ENCODE results near the gene PDIA6. TPM values are rescaled to one million over a fixed set of nuclear protein-coding genes. Genes with fewer than 3 reads are reported as not detected.

Gene PDIA6
- total RNA-seq, 1 donor from 2014 or later: 125 TPM

DNA sequence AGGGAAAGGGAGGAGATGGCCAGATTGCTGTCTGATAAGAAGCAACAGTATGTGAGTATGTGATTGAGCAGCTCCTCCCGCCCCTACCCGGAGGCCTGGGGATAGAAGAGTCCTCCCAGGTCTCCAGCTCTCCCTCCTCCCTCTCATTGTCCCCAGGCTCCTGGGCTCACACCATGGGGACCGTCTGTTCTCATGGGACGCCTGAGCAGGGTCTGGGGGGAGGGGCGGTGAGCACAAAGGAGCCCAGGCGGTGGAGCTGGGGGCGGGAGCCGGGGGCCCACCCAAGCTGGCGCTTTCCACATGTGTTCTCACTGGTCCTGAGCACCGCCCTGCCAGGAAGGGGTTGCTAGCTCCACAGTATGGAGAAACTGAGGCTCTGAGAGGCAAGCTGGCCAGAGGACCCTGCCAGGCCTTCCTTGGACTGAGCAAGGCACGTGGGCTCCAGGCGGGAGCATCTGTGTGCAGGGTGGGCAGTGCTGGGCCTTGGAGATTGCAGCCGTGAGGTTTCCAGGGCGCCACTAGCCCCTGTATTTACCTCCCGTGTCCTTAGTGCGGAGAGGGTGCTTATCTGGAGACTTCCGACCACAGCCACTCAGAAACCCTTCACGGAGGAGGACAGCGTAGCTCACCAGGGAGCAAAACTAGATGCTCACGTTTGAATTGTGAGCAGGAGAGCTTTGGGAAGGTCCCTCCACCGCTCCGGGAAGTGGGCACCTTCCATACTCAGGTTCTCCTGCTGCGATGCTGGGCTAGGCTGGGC is 37.4 kb downstream of the PDIA6 start:
- intact Hi-C loops (cut with DNase I): no loop called here
- no peak for DNase-seq (ENCODE audit: missing footprints)
- ATAC-seq: no peak

DNA sequence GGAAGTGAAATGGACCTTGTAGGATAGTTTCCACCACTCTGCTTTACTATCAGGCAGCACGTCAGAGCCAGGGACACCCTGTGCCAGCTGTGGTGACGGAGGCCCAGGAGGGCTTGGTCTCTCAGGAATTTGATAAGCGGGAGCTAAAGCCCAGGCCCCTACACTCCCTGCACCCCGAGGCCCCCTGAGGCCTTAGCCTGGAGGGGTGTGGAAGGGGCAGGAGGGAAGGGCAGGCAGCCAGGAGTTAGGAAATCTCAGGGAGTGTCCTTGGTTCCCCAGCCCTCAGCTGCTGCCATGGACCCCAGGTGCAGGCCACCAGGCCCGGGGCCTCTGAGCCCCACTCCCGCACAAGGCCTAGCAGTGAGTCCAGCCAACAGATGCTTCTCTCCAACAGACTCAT is 38.2 kb downstream of the PDIA6 start:
- ATAC-seq (peak; percentile 70), DNase-seq (ENCODE audit: missing footprints) (peak; percentile 67)
- intact Hi-C loops (cut with DNase I): no loop called here

DNA sequence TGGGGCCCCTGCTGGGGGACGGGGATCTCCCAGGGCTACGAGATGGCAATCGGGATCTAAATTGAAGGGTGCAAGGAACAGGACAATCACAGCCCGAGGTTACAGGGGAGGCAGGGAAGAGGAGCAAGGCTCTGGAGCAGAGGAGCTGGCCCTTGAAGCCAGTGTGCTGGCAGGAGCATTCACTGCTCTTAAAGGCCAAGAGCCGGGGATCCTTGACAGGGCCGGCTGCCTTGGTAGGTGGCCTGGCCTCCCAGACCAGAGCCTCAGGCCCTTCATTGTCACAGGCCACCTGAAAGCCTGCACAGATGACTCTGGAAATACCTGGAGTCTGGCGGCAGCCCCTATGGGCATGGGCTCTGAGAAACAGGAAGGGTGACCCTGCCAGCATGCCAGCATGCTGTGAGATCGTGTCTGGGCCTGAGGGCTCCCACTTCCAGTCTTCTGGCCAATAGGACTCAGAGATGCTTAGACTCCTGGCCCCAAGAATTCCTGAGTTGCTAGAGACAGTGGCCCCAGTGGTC is 38.7 kb downstream of the PDIA6 start:
- no peak for DNase-seq (ENCODE audit: missing footprints)
- intact Hi-C loops (cut with DNase I): no loop called here
- ATAC-seq: peak; percentile 4

DNA sequence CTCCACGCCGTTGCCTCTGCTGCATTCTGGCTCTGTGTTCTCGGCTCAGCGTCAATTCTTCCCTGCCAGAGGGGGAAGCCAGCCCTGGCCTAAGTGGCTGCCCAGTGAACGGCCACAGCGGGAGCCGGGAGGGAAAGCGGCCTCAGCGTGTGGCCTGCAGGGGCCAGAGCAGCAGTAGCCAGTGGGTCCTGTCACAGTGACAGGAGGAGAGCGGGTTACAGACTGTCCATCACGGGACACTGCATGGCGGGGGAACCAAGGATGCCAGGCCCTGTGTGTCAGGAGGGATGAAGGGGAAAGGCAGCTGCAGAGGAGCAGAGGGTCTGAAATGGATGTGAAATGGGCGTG is 39.7 kb downstream of the PDIA6 start:
- ATAC-seq (no peak), DNase-seq (ENCODE audit: missing footprints) (no peak)
- intact Hi-C loops (cut with DNase I): no loop called here

DNA sequence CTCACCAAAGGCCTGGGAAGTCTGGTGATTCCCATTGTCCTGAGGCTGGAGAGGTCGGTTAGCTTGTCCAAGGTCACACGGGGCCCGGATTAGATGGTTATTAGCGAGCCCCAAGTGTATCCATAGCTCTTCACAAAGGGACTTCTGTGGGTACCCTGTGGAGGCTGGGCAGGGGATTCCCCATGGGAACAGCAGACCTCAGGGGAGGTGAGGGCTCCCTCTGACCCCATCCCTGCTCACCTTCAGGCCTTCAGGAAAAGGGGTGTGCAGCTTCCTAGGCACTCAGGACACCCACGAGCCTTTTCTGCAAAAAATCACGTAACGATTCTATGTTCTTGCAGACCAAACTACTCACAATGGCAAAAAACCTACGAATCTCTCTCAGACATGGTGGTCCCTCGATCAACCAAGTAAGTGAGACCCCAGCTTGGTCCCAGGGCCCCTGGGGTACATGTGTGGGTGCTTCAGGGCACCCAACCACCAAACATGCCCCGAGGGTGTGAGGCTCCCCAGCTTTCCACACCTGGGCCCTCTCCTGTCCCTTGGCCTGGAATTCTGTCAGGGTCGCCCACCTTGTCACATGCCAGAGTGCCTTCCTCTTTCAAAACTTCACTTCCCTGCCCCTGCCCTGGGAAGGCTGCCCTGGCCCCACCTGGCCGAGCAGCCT is 40.3 kb downstream of the PDIA6 start:
- no peak for ATAC-seq
- intact Hi-C loops (cut with DNase I): no loop called here

DNA sequence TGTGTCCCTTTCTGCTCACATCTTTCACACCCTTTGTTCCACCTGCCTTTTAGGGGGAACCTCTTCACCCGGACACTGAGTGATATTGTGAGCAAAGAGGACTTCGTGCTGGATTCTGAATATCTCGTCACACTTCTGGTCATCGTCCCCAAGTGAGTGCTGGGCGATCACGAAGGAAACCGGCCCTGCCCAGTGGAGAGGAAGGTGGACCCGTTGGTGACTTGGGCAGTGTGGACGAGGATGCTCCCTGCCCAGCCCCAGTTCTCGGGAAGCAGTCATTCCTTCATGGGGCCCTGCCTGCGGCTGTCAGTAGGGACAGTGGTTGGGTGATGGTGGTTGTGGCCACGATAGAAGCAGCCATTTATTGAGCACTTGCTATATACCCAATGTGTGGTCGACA is 40.8 kb downstream of the PDIA6 start:
- DNase-seq (ENCODE audit: missing footprints) (no peak), ATAC-seq (no peak)
- intact Hi-C loops (cut with DNase I): no loop called here

More for the DNA sequence above, 40.3 kb downstream of the PDIA6 start:
- no peak for DNase-seq (ENCODE audit: missing footprints)

DNA sequence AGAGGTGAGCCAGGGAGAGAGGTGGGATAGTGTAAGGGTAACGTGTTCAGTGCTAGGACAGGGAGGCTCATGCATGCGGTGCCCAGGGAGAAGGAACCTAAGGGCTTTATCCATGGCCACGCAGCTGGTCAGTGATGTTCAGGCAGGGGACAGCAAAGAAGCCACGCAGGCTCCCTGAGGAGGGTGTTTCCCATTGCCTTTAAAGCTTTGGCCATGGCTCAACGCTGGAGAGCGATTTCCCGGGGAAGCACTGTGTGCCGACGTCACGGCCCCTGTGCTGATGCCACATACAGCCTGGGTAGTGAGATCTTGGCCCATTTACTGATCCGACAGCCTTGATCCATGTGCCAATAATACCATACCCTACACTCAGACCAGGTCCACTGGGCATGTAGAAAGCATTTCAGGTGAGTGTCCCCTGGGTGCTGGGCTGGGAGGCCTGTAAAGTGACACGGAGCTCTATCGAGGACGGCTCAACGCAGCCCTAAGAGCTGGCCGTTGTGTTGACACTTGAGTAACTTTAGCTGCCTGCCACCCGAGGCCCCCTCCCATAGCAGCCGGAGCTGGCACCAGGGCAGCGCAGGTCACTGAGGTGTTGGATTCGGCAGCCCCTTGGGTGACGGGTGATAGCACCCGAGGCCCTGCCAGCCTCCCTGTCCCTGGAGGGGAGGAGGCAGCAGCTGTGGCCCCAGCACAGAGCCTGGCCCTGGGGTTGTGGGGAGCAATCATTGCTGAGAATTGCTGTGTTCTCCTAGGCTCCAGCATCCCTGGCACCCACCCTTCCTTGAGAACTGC is 41.4 kb downstream of the PDIA6 start:
- ATAC-seq: no peak
- intact Hi-C loops (cut with DNase I): no loop called here
- no peak for DNase-seq (ENCODE audit: missing footprints)

DNA sequence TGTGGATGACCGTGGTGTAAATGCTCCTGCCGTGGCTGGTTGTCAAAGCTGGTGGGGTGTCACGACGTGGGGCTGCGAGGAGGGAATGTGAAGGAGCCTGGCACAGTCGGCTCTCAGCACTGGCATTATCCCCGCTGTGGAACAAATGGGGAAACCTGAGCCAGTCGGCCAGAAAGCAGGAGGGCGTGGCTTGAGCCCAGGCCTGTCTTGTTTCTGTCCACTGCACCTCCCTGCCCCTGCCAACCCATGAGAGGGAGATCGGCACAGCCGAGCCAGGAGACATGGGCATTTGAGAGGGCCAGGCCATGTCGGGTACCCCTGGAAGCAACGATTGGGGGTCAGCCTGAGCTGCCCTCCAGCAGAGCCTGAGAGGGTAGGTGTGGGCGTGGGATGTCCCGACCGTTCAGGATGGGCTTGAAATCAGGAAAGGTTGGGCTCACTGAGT is 44.5 kb downstream of the PDIA6 start:
- ATAC-seq (peak; percentile 83), DNase-seq (ENCODE audit: missing footprints) (no peak)
- intact Hi-C loops (cut with DNase I): no loop called here

DNA sequence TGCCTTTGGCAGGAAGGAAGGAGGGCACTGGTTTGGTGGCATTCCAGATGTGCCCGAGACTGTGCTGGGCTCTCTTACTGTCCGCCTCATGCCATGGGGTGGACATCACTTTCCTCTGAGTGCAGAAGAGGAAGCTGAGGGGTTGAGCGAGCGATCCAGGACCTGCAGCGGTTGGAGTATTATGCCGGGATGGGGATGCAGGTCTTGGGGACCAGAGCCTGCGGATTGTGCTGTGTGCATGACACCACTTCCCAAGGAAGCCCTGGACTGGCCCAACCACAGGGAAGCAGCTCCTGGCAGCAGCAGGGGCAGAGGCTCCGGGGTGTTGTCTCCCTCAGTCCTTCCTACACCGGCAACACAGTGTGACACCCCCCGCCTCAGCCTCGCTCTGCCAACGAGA is 46.7 kb downstream of the PDIA6 start:
- no peak for ATAC-seq
- DNase-seq (ENCODE audit: missing footprints): no peak
- intact Hi-C loops (cut with DNase I): no loop called here

DNA sequence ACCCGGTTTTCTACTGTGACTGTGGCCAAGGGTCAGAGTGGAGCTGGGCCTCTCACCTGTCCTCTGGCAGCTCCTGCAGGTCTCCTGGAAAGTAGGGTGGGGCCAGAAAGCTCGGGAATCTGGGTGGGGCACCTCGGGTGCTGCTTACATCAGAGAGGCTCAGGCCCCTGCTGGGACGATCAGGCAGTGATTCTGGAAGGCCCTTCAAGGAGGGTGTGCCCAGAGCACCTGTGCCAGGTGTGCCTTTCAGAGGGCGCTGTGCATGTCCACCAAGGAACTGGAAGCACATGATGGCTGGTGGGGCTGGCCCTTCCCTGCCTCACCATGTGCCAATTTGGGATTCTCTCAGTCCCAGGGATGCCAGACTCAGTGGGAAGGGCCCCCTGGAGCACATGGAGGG is 47.1 kb downstream of the PDIA6 start:
- DNase-seq (ENCODE audit: missing footprints) (no peak), ATAC-seq (no peak)
- intact Hi-C loops (cut with DNase I): no loop called here

DNA sequence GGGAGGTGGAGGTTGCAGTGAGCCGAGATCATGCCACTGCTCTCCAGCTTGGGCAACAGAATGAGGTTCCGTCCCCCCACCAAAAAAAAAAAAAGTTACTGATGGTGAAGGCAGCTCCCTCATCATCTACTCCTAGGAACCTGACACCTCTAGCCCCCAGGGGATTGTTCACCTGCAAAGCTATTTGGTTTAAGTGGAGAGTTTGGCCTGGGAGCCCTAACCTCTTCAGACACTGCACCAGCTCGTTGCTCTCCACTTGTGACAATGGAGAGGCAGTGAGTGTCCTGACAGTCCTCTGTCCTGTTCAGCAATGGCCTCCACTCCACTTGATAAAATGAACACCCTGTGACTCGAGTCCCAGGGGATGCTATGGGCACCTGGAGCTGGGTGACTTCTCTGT is 47.7 kb downstream of the PDIA6 start:
- intact Hi-C loops (cut with DNase I): no loop called here
- DNase-seq (ENCODE audit: missing footprints) (no peak), ATAC-seq (no peak)

DNA sequence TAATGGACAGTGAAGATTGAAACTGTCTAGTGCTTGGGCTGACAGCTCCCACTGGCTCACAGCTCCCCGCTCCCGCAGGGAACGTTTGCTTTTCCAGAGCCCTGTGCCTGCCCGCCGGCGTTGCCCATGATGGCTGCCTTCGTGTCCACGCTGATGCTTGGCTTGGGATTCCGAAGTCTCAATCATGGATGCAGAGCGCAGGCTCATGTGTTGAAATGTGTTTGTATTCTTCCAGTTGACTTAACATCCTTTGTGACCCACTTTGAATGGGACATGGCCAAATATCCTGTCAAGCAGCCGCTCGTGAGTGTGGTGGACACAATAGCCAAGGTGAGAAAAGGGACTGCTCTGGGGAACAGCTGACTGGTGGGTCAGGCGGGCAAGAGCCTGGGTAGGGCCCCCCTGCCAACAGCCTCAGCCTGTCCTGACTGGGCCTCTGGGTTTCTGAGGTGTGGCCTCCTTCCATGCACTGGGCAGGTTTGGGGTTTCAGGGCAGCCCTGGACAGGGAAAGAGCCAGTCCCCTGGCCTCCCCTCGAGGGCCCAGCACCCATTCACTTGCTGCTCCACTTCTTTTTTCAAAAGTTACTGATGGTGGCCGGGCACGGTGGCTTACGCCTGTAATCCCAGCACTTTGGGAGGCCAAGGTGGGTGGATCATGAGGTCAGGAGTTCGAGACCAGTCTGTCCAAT is 48.3 kb downstream of the PDIA6 start:
- DNase-seq (ENCODE audit: missing footprints) (no peak), ATAC-seq (no peak)
- intact Hi-C loops (cut with DNase I): no loop called here

DNA sequence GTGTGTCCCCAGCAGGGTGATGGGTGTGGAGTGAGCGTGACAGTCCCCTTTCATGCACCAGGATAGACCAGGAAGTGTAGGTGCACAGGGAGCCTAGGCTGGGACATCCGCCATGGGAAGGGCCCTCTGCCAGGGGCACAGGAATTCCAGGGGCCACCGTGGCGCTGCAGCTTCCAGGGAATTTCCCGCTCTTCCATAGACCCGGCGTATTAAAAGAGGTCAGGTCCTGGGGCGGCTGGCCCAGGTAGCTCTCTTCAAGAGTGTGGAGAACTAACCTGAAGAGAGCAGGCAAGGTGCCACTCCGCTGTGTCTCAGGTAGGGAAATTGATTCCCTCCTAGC is 49.2 kb downstream of the PDIA6 start:
- ATAC-seq (no peak), DNase-seq (ENCODE audit: missing footprints) (no peak)
- intact Hi-C loops (cut with DNase I): no loop called here

DNA sequence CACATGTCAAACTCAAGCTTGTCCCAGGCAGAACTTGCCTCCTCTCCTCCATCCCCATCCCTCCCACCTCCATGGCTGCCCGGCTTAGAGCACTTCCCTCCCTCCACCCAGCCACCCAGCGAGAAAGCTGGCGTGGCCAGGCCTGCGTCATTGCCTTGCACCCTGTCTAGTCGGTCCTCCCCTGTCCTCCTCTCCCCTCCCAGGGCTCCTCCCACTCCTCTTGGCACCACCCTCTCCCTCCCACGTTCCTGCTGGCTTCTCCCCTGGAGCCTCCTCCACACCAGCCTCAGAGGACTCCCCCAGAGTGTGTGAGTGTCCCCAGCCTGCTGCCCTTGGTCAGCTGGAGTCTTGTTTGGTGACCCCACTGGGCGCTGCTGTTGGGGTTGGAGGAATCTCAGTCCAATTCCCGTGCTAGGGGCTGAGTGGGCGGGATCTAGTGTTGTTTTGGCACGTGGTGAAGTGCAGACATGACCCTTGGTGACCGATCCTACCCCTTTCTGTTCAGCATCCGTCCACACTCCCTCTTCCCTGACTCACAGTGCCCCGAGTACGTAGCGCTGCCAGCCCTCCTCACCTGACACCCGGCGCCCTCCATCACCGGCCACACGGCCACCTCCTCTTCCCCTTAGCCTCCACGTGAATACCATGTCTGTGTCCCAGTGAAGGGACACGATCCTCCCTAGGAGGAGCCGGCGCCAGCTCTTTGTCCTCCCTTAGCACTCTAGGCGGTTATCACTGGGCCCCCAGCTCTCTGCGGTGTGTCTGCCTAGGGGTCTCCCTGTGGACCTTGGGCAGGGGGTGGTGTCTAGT is 49.7 kb downstream of the PDIA6 start:
- intact Hi-C loops (cut with DNase I): no loop called here
- DNase-seq (ENCODE audit: missing footprints): no peak
- ATAC-seq: peak; percentile 75

DNA sequence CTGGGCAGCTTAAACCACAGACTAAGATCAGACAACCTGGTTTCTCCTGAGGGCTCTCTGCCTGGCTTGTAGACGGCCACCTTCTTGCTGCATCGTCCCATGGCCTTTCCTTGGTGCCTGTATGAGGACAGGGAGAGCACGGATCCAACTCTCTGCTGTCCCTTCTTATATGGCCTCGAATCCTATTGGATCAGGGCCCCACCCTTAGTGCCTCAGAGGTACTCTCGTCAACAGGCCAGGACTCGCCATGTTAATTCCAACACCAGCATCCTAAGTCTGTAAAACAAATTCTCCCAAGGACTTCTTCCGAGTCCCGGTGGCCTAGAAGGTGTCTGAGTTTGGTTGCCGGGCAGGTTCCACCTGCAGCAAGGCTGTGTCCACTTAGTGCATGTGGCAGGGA is 51.0 kb downstream of the PDIA6 start:
- DNase-seq (ENCODE audit: missing footprints) (no peak), ATAC-seq (no peak)
- intact Hi-C loops (cut with DNase I): no loop called here

DNA sequence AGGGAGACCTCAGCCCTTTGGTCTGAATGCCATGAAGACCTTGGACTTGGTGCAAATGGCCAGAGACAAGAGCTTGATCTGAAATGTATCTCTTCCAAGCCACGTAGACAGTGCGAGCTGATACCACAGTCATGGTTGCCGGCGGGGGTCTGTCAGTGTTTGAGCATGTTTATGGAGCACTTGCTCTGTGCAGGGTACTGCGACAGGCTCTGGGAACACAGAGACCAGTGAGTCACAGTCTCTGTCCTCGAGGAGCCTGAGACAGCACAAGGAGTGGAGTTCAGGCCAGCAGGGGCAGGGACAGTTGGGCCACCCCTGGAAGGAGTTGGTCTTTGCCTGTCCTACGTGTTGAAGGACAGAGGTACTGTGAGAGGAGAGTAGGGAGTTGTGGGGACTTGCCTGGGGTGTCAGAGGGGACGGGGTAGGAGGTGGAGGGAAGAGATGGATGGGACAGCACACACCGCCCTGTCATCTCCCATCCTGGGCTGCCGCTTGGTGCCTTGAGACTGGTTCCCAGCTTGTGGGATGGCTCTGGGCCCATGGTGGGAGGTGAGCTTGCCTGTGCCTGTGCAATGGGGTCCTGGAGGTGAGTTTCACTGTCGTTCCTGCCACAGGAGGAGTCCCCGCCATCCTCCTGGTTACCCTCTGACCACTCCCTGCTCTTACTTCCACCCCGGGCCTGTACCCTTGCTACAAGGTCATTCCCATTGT is 51.6 kb downstream of the PDIA6 start:
- DNase-seq (ENCODE audit: missing footprints) (no peak), ATAC-seq (no peak)
- intact Hi-C loops (cut with DNase I): no loop called here

DNA sequence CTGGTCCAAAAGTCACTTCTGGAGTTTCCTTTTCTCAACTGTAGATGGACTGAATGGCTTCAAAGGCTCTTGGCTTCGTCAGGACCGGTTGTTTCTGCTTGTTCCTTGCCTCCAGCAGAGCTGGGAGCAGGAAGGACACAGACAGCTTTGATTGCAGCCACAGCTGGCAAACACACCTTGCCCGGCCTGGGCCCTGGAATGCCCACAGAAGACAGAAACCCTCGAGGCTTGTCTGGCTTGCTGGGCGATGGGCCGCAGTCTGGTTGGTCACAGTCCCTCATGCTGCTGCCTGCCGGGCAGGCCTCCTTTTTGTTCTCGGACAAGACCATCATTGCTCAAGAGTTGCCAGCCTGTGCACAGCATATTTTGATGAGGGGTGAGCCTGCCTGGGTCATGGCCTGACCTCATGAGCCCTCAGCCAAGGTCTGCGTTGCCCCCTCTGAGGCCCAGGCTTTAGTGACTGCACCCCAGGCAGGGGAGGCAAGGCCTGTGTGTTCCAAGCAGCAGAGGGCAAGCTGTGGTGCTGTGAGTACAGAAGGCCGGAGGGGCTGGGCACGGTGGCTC is 53.4 kb downstream of the PDIA6 start:
- intact Hi-C loops (cut with DNase I): no loop called here
- ATAC-seq (no peak), DNase-seq (ENCODE audit: missing footprints) (no peak)
